HL-60 (cell line): ENCODE measurements around the gene ACTR8.

Experiments used
- DNase-seq, 2 experiments: peaks; one replicate each; pipeline ENCODE4 v3.0.0-alpha.2; 2010 to 2020; ENCODE audit warnings: low read depth in 1 of 2, low spot score in 1 of 2
- H3K27ac ChIP-seq: fragments of 250-450 bp; sonication (Bioruptor Pico); replicated peaks from 2 replicates; pipeline ENCODE4 v1.5.1; 2020; ENCODE audit warnings: mild to moderate bottlenecking, moderate library complexity
- H3K27me3 ChIP-seq: fragments of 250-450 bp; sonication (Bioruptor Pico); 2 replicates; pipeline ENCODE4 v1.5.1; 2021; ENCODE audit warnings: mild to moderate bottlenecking, moderate library complexity; ENCODE audit not compliant: insufficient read depth, poor library complexity, severe bottlenecking
- H3K4me3 ChIP-seq: replicated peaks from 2 replicates; pipeline ENCODE4 v1.5.1; 2011; ENCODE audit warnings: mild to moderate bottlenecking, control low read depth, low read length; ENCODE audit not compliant: insufficient read depth
- CTCF ChIP-seq: IDR thresholded peaks from one replicate; pipeline ENCODE4 v1.5.1; 2011; ENCODE audit warnings: low read length, control low read depth, inconsistent platforms; ENCODE audit not compliant: insufficient read depth
- GABPA ChIP-seq: IDR thresholded peaks from 2 replicates; pipeline ENCODE4 v1.6.1; 2012; ENCODE audit warnings: low read depth
- POLR2AphosphoS5 ChIP-seq: IDR thresholded peaks from 2 replicates; pipeline ENCODE4 v1.6.1; 2012; ENCODE audit warnings: low read depth
- SPI1 ChIP-seq: IDR thresholded peaks from 2 replicates; pipeline ENCODE4 v1.6.1; 2012; ENCODE audit warnings: low read depth, mild to moderate bottlenecking, borderline replicate concordance
- TF ChIP-seq, protein P1 (sequence below): IDR thresholded peaks from 2 replicates; pipeline ENCODE4 v1.6.1; 2012; ENCODE audit warnings: low read depth; ENCODE audit not compliant: insufficient replicate concordance

ACTR8 gene

DNA sequence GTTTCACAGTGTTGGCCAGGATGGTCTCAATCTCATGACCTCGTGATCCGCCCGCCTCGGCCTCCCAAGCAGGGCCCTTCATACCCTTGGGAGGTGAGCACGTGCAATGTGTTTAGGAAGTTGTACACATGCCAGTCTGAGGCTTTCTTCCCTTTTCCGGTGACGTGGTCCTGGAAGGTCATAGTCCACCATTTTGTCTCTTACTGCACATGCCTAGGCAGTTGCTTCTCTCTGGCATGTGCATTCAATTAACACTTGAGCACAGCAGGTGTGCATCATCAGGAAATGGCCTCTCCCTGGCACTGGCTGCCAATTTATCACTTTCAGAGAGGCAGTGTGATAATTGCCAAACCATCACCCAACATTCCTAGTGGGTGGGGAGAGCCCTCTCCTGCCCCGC lies 31.4 kb upstream of the ACTR8 start:
- DNase-seq, result no peak
- Histone ChIP-seq H3K27ac (no peak overlapping the region), H3K4me3 (no peak overlapping the region), H3K27me3 (peaks cover 5% of the 10 kb centered on the region)
- no peak for TF ChIP-seq CTCF
- no peak for TF ChIP-seq POLR2AphosphoS5
- no peak for TF ChIP-seq SPI1
- TF ChIP-seq GABPA, result no peak
- TF ChIP-seq, protein P1, sequence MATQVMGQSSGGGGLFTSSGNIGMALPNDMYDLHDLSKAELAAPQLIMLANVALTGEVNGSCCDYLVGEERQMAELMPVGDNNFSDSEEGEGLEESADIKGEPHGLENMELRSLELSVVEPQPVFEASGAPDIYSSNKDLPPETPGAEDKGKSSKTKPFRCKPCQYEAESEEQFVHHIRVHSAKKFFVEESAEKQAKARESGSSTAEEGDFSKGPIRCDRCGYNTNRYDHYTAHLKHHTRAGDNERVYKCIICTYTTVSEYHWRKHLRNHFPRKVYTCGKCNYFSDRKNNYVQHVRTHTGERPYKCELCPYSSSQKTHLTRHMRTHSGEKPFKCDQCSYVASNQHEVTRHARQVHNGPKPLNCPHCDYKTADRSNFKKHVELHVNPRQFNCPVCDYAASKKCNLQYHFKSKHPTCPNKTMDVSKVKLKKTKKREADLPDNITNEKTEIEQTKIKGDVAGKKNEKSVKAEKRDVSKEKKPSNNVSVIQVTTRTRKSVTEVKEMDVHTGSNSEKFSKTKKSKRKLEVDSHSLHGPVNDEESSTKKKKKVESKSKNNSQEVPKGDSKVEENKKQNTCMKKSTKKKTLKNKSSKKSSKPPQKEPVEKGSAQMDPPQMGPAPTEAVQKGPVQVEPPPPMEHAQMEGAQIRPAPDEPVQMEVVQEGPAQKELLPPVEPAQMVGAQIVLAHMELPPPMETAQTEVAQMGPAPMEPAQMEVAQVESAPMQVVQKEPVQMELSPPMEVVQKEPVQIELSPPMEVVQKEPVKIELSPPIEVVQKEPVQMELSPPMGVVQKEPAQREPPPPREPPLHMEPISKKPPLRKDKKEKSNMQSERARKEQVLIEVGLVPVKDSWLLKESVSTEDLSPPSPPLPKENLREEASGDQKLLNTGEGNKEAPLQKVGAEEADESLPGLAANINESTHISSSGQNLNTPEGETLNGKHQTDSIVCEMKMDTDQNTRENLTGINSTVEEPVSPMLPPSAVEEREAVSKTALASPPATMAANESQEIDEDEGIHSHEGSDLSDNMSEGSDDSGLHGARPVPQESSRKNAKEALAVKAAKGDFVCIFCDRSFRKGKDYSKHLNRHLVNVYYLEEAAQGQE, result no peak

GRCh38 chr3:53902711-53903110 lies 20.8 kb upstream of the ACTR8 start:
- no peak for TF ChIP-seq CTCF
- TF ChIP-seq, protein P1, result no peak
- no peak for TF ChIP-seq POLR2AphosphoS5
- no peak for TF ChIP-seq GABPA
- no peak for TF ChIP-seq SPI1
- no peaks in the 10 kb centered on the region for H3K27me3 ChIP-seq
- no peak for DNase-seq

GRCh38 chr3:53902067-53902466 lies 20.1 kb upstream of the ACTR8 start:
- H3K4me3 ChIP-seq, result no peak overlapping the region
- H3K27me3 ChIP-seq, result no peaks in the 10 kb centered on the region
- no peak for TF ChIP-seq CTCF
- TF ChIP-seq POLR2AphosphoS5, result no peak
- TF ChIP-seq SPI1, result no peak
- no peak for TF ChIP-seq GABPA
- TF ChIP-seq, protein P1, result no peak
- no peak overlapping the region for H3K27ac ChIP-seq
- no peak for DNase-seq

More at GRCh38 chr3:53902711-53903110, 20.8 kb upstream of the ACTR8 start:
- H3K4me3 ChIP-seq, result no peak overlapping the region
- no peak overlapping the region for H3K27ac ChIP-seq
